Glomerular endothelial cell (primary cell): ENCODE data around the gene DRAM1. TPM values are rescaled to one million over a fixed set of nuclear protein-coding genes. Genes with fewer than 3 reads are reported as not detected.

ENCODE experiments used
- DNase-seq: peaks from one replicate; pipeline ENCODE4 v3.0.0-alpha.2; 2011; ENCODE audit warnings: low read depth, low spot score; ENCODE audit errors: extremely low read depth
- total RNA-seq: library from RNA; depleted of rRNA; stranded (reverse); fragments of >200 nt; gene quantifications from 2 replicates; pipeline ENCODE4 v1.2.3, GENCODE V29; 2015

Gene DRAM1
- total RNA-seq, 1 donor from 2014 or later, result 50.1 TPM

DNA sequence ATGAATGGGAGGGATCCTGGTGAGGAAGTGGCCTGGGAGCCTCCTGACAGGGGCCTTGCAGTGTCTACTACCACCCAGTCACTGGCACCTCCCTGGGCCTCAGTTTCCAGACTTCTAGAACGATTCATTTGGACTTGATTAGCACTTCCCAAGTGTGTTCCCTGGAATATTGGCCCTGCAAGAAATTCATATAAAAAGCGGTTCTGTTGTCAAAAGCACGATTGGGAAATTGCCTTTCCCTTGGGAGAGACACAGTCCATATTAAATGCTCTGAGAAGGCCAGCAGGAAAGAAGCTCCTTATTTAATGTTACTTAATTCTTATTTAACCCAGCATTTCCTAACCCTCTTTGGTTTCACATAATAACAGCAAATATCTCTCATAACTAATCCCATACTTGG is 61.9 kb downstream of the DRAM1 start:
- DNase-seq, result no peak

DNA sequence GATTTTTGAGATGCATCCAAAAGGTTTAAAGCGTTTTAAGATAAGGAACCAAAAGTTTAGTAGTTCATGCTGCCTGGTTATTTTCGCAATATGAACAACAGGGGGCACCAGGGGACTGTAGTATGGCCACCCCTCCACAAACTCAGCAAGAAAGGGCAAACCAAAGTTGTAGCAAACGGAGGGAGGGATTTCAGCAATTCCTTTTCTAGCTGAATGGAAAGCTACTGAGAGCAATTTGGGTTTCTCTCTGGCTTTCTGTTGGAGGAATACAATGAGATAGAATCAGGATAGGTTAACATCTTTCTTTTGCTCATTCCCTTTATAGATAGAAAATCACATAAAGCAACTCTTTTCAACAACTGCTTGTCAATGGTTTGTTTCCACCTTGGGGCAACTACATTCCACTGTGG is 62.5 kb downstream of the DRAM1 start:
- DNase-seq, result peak; percentile 37

DNA sequence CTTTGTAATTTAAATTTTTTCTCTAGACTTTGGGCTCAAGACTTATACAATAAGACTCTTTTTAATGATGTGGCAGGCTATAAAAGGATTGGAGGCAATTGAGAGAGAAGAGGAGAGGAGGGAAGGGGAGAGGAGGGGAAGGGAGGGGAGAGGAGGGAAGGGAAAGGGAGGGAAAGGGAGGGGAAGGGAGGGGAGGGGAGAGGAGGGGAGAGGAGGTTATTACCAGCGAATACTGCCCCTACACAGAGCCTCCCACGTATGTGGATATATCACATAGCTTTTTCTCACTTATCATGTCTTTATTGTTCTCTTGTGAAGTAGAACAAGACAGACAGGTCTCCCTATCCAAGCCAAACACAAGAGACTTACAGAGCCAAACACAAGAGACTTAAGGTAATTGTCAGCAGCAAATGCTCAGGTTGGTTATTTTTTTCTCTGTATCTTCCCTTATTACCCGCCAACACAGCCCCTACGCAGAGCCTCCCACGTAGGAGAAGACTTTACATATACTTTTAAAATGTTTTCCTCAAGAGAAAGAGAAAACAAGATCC is 63.1 kb downstream of the DRAM1 start:
- DNase-seq, result no peak

DNA sequence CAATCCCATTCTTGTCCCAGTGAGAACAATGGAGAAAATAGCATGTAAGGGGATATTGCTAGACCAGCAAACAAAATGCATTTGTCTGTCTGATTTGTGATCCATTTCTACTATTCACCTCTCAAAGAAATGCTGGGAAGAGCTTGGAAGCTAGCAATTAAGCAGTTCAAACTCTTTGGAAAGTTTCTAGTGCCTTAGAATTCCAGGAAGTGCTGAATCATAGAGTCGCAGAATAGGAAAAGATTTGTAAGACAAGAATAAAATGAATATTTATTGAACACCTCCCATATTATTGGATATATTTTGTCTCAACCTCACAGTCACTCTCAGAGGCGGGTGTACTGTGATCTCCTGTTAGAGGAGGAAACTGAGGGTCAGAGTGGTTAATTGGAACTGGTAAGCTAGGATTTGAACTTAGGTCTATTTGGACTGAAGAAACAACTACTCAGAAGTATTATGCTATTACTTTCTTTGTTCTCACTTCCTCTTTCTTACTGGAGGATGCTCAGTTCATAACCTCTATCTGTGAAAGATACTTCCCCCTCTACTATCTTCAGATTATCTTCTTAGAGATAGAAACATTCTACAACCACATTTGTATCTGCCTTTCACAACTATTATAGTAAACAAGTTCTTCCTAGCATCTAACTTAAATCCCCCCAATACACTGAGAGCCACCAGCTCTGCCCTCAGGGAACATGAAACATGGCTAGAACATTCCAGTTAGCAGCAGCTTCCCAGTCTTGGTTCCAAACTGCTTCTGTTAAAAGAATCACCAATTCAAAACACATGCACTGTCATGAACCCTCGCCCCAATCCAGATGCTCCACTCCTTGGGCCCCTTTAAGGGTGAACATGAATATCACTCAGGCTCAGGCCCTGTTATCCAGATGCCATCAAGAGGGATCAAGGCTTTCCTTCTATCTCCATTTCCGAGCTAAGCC is 64.2 kb downstream of the DRAM1 start:
- DNase-seq, result peak; percentile 27

DNA sequence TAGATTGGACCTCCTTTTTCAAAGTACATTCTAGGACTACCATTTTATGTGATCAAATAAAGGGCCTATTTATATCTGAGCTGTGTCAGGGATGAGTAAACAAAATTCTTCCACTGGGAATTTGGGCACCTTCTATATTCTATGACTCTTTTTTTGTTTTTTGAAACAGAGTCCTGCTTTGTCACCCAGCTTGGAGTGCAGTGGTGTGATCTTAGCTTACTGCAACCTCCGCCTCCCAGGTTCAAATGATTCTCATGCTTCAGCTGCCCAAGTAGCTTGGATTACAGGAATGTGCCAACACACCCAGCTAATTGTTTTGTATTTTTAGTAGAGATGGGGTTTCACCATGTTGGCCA is 64.8 kb downstream of the DRAM1 start:
- DNase-seq, result no peak

DNA sequence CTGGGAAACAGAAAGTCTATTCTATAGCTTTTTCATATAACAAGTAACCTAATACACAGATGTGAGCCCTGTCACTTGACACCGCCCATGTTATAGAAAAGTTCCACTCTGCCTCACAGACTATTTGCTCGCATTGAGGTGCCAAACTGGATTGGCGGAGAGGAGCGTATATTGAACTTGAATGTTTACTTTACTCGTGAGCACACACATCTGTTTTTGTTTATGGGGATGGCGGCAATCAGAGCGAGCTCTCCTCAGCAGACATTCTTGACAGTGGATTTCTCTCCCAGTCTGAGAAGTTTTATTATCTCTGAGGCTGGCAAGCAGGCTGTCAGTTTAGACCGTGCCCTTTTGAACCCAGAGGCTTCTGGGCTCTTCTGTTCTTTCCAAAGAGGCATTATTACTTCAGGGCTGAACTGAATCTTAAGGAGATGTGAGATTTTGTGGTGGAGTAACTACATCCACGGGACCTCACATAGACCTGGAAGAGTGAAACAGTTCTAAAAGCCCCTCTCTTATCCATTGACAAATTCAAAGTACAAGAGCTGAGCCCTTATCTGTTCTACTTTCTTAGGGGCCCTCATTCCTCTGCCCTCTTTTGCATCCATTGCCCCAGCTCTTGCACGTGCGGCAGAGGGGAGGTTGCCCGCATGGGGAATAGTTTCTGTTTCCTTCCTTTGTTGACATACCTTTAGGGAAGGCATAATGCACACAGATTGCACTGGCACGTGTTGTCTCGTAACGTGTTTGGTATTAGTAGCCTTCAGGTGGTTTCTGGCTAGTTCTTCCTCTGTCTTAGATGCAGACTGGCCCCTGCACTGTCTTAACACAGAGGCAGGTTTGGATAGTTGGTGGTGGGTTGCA is 68.2 kb downstream of the DRAM1 start:
- no peak for DNase-seq

DNA sequence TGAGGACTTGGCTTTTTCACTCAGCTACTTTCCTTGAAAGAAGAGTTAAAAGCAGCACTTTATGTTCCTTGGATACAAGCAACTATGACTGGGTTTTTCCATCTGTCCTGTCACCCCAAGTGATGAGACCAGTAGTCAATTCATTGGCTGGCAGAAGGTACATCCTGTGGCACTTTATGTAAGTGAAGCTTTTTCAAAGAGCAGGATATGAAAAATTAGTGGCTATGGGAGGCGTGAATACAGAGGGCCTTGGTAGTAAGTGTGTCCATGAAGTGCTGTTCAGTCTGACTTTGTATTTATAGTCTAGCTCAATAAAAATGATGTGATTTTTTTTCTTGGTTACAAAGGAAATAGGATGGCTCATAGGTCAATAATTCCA is 68.8 kb downstream of the DRAM1 start:
- no peak for DNase-seq

DNA sequence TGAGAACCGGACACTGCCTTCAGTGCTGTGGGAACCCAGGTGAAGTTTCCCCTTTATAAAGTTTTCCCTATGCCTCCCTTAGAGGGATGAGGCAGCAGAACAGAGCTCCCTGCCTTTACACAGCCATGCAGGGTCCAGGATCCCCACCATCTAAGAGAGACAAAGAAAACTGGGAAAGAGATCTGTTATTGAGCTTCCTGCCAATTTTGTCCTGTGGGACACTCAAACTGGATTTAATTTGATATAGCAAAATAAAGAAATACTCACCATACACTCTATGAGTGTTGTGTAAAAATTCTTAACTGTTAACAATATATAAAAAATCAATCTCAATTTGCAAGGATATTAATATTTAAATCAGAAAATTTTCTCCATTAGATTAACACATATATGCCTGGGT is 69.9 kb downstream of the DRAM1 start:
- DNase-seq, result no peak

DNA sequence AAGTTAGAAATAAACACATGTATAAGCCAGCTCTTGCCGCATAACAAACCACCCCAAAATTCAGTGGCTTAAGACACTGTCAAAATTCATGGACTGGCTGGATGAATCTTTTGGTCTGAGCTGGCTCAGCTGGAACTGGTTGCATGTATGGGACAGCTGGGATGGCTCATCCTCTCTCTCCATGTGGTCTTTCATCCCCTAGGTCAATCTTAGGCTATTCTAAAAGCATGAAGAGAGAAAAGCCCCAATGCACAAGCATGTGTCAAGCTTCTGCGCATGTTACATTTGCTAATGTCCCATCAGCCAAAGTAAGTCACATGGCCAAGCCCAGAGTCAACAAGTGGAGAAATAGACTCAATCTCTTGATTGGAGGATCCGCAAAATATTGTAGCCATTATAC is 71.0 kb downstream of the DRAM1 start:
- no peak for DNase-seq

DNA sequence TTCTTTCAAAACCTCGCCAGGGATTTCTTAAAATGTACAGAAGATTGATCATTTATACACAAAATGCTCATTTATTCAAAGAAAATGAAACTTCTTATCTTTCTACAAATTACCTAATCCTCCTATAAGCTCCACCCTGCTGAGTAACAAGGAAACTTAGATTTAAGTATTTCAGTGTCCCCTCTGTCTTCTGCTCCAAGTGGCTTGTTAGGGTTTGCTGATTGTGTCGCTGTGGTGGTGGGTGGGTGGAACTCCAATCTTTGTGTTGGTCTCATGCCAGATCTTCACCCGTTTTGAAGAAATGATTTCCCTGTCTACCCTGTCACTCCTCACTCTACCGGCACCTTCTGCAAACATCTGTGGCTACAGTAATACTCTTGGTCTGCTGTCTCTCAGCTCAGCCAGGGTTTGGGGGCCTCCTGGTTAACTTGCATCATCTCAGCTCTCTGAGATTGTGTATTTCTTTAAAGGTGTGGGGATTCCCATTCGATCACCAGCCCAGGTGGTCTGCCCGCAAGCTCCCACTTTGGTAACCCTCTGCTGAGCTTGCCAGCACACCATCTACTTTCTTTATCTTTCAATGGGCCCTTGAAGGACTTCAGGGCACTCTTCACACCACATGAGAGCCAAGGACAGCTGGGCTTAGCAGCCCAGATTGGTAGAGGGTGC is 73.8 kb downstream of the DRAM1 start:
- no peak for DNase-seq

DNA sequence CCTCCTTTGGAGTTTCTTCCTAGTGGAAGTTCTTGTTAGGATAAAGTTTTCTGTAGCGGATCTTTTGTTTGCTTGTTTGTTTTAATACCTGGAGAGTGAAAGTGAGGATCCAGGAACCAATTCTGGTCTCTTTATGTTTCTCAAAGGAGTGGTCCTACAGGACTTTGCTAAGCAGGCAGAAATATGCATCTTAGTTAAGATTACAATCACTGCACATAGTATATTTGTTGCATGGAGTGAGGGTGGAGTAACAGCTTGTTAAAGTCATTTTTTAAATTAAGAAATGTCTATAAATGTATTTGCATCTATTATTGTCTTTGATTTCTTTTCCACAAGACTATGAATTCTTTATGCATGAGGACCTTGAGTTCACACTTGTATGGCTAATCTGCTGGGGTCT is 76.7 kb downstream of the DRAM1 start:
- DNase-seq, result no peak

DNA sequence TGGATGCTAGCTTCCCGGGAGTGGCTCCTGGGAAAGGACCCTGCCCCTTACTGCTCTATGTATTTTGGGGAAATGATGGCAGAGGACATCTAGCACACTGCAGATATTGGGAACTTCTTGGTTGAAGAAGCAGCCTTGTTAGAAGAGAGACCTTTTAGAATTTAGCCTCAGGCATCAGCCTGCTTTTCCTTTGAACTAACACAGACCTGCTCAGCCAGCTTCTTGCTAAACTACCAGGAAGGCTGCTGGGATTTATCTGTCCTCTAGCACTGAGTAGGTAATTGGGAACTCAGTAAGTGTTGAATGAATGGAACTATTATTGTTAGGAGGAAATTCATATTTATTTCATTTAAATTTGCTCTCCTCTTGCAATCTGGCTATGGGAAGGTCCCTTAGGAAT is 77.3 kb downstream of the DRAM1 start:
- DNase-seq, result no peak

DNA sequence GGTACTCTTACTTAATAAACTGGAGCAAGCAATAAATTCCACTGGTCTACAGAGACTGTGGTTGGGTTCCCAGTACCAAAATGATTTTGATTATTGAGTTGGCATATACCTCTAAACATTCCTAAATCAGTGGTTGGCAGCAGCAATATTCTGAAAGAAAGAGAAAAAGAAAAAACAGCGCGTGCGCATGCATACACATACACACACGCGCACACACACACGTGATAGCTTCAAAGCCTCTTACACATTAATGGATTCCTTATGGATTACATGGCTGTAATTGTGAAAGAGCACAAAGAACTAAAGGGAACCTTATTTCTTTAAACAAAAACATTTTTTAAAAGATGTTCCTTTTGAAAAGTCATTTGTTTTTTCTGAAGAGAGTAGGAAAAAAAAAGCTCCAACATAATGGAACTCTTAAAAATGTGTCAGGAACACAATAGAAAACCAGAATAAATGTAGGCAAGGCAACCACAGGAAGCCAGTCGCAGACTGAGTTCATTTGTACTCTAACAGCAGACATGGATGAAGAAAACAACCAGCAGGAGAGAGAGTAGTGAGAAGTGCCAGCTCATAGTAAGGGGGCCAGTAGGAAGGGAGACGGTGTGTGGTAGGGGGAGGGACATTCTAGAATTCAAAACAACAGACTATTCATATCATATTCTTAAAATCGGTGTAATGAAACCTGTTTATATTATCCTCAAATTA is 80.0 kb downstream of the DRAM1 start:
- no peak for DNase-seq

DNA sequence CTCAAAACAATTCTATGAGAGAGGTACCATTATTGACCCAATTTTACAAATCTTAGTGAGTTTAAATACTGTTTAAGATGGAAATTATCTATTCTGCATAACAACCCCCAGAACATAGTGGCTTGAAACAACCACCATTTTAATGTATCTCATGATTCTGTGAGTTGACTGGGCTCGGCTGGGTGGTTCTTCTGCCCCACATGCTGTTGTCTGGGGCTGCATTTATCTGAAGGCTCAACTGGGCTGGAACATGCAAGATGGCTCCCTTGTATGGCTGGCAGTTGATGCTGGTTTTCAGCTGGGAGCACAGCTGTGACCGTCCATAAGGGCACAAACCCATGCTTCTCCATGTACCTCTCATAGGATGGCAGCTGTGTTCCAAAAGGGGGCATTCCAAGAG is 82.2 kb downstream of the DRAM1 start:
- DNase-seq, result no peak

DNA sequence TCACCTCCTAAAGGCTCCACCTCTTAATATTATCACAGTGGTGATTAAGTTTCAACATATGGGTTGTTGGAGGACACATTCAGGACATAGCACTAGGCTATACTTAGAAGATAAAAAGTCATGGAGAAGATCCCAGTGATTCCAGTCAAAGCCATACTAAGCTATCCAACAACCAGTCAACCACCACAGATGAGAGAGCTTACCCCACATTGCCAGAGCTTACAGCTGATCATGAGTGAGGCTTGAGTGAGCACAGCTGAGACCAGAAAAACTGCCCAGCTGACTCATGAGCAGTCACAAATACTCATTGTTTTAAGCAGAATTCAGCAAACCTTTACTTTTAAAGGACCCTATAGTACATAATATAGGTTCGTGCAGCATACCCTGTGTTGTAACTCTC is 85.1 kb downstream of the DRAM1 start:
- DNase-seq, result no peak

DNA sequence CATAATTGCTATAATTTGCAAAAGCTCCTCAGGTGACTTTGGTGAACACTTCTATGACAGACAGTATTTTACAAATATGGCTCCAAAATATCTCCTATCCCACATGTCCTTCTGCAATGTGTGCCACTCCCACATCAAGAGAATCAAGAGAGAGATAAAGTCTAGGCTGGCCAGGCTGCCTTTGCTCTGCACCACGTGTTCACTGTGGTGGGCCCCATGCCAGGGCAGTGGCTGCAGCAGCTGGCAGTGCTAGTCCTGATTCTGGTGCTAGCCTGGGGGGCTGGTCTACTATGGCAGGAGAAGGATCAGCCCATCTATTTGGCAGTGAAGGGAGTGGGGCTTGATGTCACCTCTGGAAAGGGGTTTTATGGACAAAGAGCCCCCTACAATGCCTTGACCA is 86.3 kb downstream of the DRAM1 start:
- DNase-seq, result no peak

DNA sequence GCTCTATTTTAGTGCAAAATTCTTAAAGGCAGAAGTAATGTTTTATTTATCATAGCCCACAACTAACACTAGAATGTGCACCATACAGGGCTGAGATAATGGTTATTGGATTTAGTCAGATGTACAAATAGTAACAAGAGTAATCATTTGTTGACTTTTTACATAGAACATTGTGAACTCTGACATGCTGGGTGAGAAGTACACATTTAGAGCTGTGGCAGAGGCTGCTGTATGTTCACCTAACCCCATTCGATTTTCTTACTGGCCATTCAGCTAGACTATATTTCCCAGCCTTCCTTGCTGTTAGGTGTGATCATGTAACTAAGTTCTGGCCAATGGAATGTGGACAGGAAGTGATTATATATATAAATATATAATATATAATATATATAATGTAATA is 89.1 kb downstream of the DRAM1 start:
- DNase-seq, result no peak

DNA sequence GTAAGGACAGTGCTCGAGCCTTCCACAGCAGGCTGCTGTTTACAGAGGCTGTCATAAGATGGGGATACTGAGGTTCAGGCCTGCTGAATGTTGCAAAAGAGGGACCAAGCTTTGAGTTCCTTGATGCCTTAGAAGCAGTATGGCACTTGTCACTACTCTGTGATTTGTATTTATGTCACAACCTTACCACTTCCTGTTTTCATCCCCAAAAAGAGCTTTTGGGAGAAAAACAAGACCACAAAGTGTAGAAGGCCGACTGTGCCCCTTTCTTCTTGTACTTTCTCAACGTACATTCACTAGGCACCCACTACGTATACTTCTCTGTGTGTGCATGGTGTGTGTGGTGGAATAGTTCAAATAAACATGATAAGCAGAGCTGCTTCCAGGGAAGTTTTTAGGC is 90.1 kb downstream of the DRAM1 start:
- no peak for DNase-seq

DNA sequence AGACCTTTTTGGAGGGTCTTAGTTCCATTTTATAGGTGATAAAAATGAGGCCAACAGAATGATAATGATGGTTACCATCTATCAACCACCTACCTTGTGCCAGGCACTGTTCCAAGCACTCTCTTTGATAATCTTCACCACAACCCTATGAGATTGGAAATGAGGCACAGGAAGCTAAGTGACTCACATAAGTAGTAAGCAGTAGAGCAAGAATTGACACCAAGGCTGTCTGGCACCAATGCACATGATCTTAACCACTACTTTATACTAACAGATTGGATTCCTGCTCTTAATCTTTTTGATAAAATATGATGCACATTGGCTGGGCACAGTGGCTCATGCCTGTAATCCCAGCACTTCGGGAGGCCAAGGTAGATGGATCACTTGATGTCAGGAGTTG is 91.4 kb downstream of the DRAM1 start:
- no peak for DNase-seq
